Measurements from ENCODE around the gene SH2D1A. TPM values are rescaled to one million over a fixed set of nuclear protein-coding genes. Genes with fewer than 3 reads are reported as not detected.

SH2D1A gene
- total and polyA plus RNA-seq, 2 of the 4 experiments (the other 2 are of a cell fraction) = not detected

DNA sequence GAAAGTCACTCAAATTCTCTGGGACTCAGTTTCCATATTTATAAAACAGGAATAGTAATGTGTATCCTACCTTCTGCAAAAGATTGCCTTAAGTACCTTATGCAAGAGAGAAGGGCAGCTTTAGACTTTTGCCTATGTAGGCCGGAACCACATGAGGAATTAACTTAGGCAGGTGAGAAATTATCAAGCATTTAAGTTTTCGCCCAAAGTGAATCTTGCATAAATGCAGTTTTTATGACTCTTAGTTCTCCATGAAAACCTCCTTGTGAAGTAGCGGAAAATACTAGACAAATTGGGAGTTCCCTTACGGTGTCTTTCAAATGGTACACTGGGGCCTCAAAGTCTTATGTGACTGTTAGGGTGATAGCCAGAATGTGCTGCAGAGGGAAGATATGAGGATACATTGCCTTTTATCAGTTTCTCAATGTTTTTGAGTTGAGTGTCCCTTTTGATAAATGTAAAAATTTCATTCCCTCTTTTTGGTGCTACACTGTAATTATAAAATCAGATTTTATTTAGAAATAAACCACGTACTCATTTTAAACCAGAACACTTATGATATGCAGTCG lies 2.6 kb downstream of the SH2D1A start:
- no peak overlapping the region for H2AFZ ChIP-seq (replicated peaks; ENCODE audit: low read length, poor library complexity)
- no peak for TF ChIP-seq RAD21 (IDR thresholded peaks at IDR 0.05; ENCODE audit: low read length)
- TF ChIP-seq RFX5 (IDR thresholded peaks at IDR 0.05; ENCODE audit: low read depth, low read length) = no peak
- no peak for TF ChIP-seq NFE2L2 (IDR thresholded peaks at IDR 0.05; ENCODE audit: low read depth, low read length)
- TF ChIP-seq, protein P1, sequence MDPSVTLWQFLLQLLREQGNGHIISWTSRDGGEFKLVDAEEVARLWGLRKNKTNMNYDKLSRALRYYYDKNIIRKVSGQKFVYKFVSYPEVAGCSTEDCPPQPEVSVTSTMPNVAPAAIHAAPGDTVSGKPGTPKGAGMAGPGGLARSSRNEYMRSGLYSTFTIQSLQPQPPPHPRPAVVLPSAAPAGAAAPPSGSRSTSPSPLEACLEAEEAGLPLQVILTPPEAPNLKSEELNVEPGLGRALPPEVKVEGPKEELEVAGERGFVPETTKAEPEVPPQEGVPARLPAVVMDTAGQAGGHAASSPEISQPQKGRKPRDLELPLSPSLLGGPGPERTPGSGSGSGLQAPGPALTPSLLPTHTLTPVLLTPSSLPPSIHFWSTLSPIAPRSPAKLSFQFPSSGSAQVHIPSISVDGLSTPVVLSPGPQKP (IDR thresholded peaks at IDR 0.05; ENCODE audit: borderline replicate concordance, low read depth, low read length) = no peak
- TF ChIP-seq MAZ (IDR thresholded peaks at IDR 0.05; ENCODE audit: borderline replicate concordance, low read depth, low read length) = no peak
- TF ChIP-seq POLR2A (IDR thresholded peaks at IDR 0.05; ENCODE audit: low read depth, low read length) = no peak
- no peak for TF ChIP-seq BHLHE40 (IDR thresholded peaks at IDR 0.05; ENCODE audit: low read depth, low read length)
- TF ChIP-seq, protein P2, sequence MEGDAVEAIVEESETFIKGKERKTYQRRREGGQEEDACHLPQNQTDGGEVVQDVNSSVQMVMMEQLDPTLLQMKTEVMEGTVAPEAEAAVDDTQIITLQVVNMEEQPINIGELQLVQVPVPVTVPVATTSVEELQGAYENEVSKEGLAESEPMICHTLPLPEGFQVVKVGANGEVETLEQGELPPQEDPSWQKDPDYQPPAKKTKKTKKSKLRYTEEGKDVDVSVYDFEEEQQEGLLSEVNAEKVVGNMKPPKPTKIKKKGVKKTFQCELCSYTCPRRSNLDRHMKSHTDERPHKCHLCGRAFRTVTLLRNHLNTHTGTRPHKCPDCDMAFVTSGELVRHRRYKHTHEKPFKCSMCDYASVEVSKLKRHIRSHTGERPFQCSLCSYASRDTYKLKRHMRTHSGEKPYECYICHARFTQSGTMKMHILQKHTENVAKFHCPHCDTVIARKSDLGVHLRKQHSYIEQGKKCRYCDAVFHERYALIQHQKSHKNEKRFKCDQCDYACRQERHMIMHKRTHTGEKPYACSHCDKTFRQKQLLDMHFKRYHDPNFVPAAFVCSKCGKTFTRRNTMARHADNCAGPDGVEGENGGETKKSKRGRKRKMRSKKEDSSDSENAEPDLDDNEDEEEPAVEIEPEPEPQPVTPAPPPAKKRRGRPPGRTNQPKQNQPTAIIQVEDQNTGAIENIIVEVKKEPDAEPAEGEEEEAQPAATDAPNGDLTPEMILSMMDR (conservative IDR thresholded peaks at IDR 0.05; ENCODE audit: low read depth, low read length) = no peak
- TF ChIP-seq FOS (IDR thresholded peaks at IDR 0.05; ENCODE audit: low read depth, low read length) = no peak
- no peak for TF ChIP-seq MAFK (IDR thresholded peaks at IDR 0.05; ENCODE audit: low read depth, low read length)
- no peak for TF ChIP-seq SMC3 (IDR thresholded peaks at IDR 0.05; ENCODE audit: low read depth, low read length)
- no peak for TF ChIP-seq CHD1 (IDR thresholded peaks at IDR 0.05; ENCODE audit: low read depth, low read length)
- no peak for TF ChIP-seq RCOR1 (IDR thresholded peaks at IDR 0.05; ENCODE audit: insufficient replicate concordance, low read length)
- TF ChIP-seq MXI1 (IDR thresholded peaks at IDR 0.05; ENCODE audit: borderline replicate concordance, low read depth, low read length) = no peak
- H4K20me1 ChIP-seq (ENCODE audit: insufficient read depth, low read length) = no peaks in the 10 kb centered on the region
- intact Hi-C loops (cut with micrococcal nuclease) = no loop called here
- no peak overlapping the region for H4K5ac ChIP-seq (ENCODE audit: low read depth, low read length)
- no peaks in the 10 kb centered on the region for H3K9me3 ChIP-seq (ENCODE audit: control insufficient read depth, insufficient read depth, low read length)
- H3K4ac ChIP-seq (ENCODE audit: low read depth, low read length) = no peak overlapping the region
- H2AK5ac ChIP-seq (ENCODE audit: low read depth, low read length) = no peak overlapping the region
- ATAC-seq (ENCODE audit: low read depth) (no peak), DNase-seq (no peak)
- WGBS, 2 experiments (ENCODE audit: extremely low coverage in 2 of 2, insufficient read length in 1 of 2) = no CpG with 5 or more reads among the region's 6 CpGs
- no peaks in the 10 kb centered on the region for H3K27me3 ChIP-seq (ENCODE audit: control insufficient read depth, insufficient read depth, low read length)
- no peak overlapping the region for H3K4me3 ChIP-seq (ENCODE audit: insufficient read depth, low read depth, low read length)
- no TSS peak for BruUV-seq (replicated peaks)
- no peak overlapping the region for H4K8ac ChIP-seq (ENCODE audit: low read depth in 2 of 2, low read length in 2 of 2)
- no peak overlapping the region for H3K9ac ChIP-seq (ENCODE audit: low read depth, low read length)
- no peak overlapping the region for H3K18ac ChIP-seq (ENCODE audit: low read depth, low read length)
- no peaks in the 10 kb centered on the region for H3K36me3 ChIP-seq (ENCODE audit: control insufficient read depth, insufficient read depth, low read length)
- no peak overlapping the region for H2BK15ac ChIP-seq (ENCODE audit: low read depth, low read length)
- no peak overlapping the region for H3K4me2 ChIP-seq (ENCODE audit: low read depth, low read length)
- no peak overlapping the region for H2AK9ac ChIP-seq (replicated peaks; ENCODE audit: low read depth, low read length, poor library complexity)
- ChIA-PET POLR2A (ENCODE audit: unreplicated experiment) (no interaction called here), CTCF (no interaction called here)
- H3K14ac ChIP-seq (replicated peaks; ENCODE audit: low read depth, low read length) = no peak overlapping the region
- no peak overlapping the region for H3K56ac ChIP-seq (ENCODE audit: extremely low read depth, insufficient read depth, low read length)
- H3K27ac ChIP-seq (ENCODE audit: insufficient read depth, low read length) = no peak overlapping the region
- in situ Hi-C loops (cut with MboI; ENCODE audit: low sequenced_read_pairs) = no loop called here
- dilution Hi-C loops (cut with HindIII; ENCODE audit: low sequenced_read_pairs, unreplicated experiment) = no loop called here
- H2BK20ac ChIP-seq (ENCODE audit: low read depth, low read length) = no peak overlapping the region
- no peak overlapping the region for H4K91ac ChIP-seq (ENCODE audit: insufficient read depth, low read depth, low read length)
- no peaks in the 10 kb centered on the region for H3K79me1 ChIP-seq (ENCODE audit: low read depth in 1 of 2, low read length in 2 of 2)
- H3K9me1 ChIP-seq (ENCODE audit: insufficient read depth, low read length) = no peaks in the 10 kb centered on the region
- no peak overlapping the region for H2BK5ac ChIP-seq (ENCODE audit: low read depth, low read length, poor library complexity, severe bottlenecking)
- H2BK120ac ChIP-seq (ENCODE audit: low read depth, low read length) = no peak overlapping the region
- no peaks in the 10 kb centered on the region for H3K4me1 ChIP-seq (ENCODE audit: control insufficient read depth, insufficient read depth, low read length)
- H3K23ac ChIP-seq (ENCODE audit: low read depth, low read length) = no peak overlapping the region
